ENCODE data around the gene MAPK8IP3.
A peak's percentile ranks its signal among the peaks of the same experiment; 100 is the strongest.

Gene MAPK8IP3

GRCh38 chr16:1762196-1762878 is 56.3 kb downstream of the MAPK8IP3 start:
- TF ChIP-seq EZH2phosphoT487 (IDR thresholded peaks at IDR 0.05; ENCODE audit: low read depth) = no peak
- no peak for TF ChIP-seq CTCF (IDR thresholded peaks at IDR 0.05; ENCODE audit: low read depth, low read length)
- H3K9me3 ChIP-seq (ENCODE audit: insufficient read depth, low read length) = no peaks in the 10 kb centered on the region
- H3K27ac ChIP-seq (ENCODE audit: low read length) = no peak overlapping the region
- H3K36me3 ChIP-seq (replicated peaks; ENCODE audit: low read depth, low read length) = peaks cover 2% of the 10 kb centered on the region
- H3K9ac ChIP-seq (ENCODE audit: low read length) = no peak overlapping the region
- H3K4me2 ChIP-seq (ENCODE audit: low read length) = no peak overlapping the region
- H4K20me1 ChIP-seq (ENCODE audit: insufficient read depth, low read length) = no peaks in the 10 kb centered on the region
- no peak overlapping the region for H3K4me3 ChIP-seq (ENCODE audit: low read length)
- no peaks in the 10 kb centered on the region for H3K27me3 ChIP-seq (ENCODE audit: low read depth, low read length)
- no peaks in the 10 kb centered on the region for H3K4me1 ChIP-seq (ENCODE audit: low read length)
- no peak overlapping the region for H2AFZ ChIP-seq (ENCODE audit: low read depth, low read length)
- no peaks in the 10 kb centered on the region for H3K79me2 ChIP-seq (ENCODE audit: low read length)

GRCh38 chr16:1762879-1763520 is 57.0 kb downstream of the MAPK8IP3 start:
- H3K9ac ChIP-seq (ENCODE audit: low read length) = no peak overlapping the region
- no peak overlapping the region for H3K4me3 ChIP-seq (ENCODE audit: low read length)

GRCh38 chr16:1763521-1764511 is 57.8 kb downstream of the MAPK8IP3 start:
- H3K27me3 ChIP-seq (ENCODE audit: low read depth, low read length) = no peaks in the 10 kb centered on the region
- H3K4me2 ChIP-seq (ENCODE audit: low read length) = no peak overlapping the region
- no peaks in the 10 kb centered on the region for H3K9me3 ChIP-seq (ENCODE audit: insufficient read depth, low read length)
- H4K20me1 ChIP-seq (ENCODE audit: insufficient read depth, low read length) = no peaks in the 10 kb centered on the region
- peak; percentile 18 for TF ChIP-seq CTCF (IDR thresholded peaks at IDR 0.05; ENCODE audit: low read depth, low read length)
- TF ChIP-seq EZH2phosphoT487 (IDR thresholded peaks at IDR 0.05; ENCODE audit: low read depth) = no peak
- no peak overlapping the region for H3K27ac ChIP-seq (ENCODE audit: low read length)
- H3K79me2 ChIP-seq (ENCODE audit: low read length) = no peaks in the 10 kb centered on the region
- peaks cover 2% of the 10 kb centered on the region for H3K36me3 ChIP-seq (replicated peaks; ENCODE audit: low read depth, low read length)
- H3K4me1 ChIP-seq (ENCODE audit: low read length) = no peaks in the 10 kb centered on the region
- H3K4me3 ChIP-seq (ENCODE audit: low read length) = no peak overlapping the region
- H3K9ac ChIP-seq (ENCODE audit: low read length) = no peak overlapping the region
- no peak overlapping the region for H2AFZ ChIP-seq (ENCODE audit: low read depth, low read length)

More at GRCh38 chr16:1762879-1763520, 57.0 kb downstream of the MAPK8IP3 start:
- Histone ChIP-seq H3K4me1 (ENCODE audit: low read length) (no peaks in the 10 kb centered on the region), H3K27me3 (ENCODE audit: low read depth, low read length) (no peaks in the 10 kb centered on the region), H3K9me3 (ENCODE audit: insufficient read depth, low read length) (no peaks in the 10 kb centered on the region), H2AFZ (ENCODE audit: low read depth, low read length) (no peak overlapping the region), H3K4me2 (ENCODE audit: low read length) (no peak overlapping the region), H3K79me2 (ENCODE audit: low read length) (no peaks in the 10 kb centered on the region), H4K20me1 (ENCODE audit: insufficient read depth, low read length) (no peaks in the 10 kb centered on the region), H3K36me3 (replicated peaks; ENCODE audit: low read depth, low read length) (peaks cover 2% of the 10 kb centered on the region), H3K27ac (ENCODE audit: low read length) (no peak overlapping the region)
- no peak for TF ChIP-seq CTCF (IDR thresholded peaks at IDR 0.05; ENCODE audit: low read depth, low read length)
- TF ChIP-seq EZH2phosphoT487 (IDR thresholded peaks at IDR 0.05; ENCODE audit: low read depth) = no peak

- Histone ChIP-seq H4K20me1 (ENCODE audit: insufficient read depth, low read length) (no peaks in the 10 kb centered on the region), H3K4me2 (ENCODE audit: low read length) (no peak overlapping the region), H3K36me3 (replicated peaks; ENCODE audit: low read depth, low read length) (peaks cover 3% of the 10 kb centered on the region)
These were observed 59.0 kb downstream of the MAPK8IP3 start for GRCh38 chr16:1764971-1765370.

More at GRCh38 chr16:1764971-1765370, 59.0 kb downstream of the MAPK8IP3 start:
- H3K9ac ChIP-seq (ENCODE audit: low read length) = no peak overlapping the region
- H3K4me3 ChIP-seq (ENCODE audit: low read length) = no peak overlapping the region
- no peak overlapping the region for H2AFZ ChIP-seq (ENCODE audit: low read depth, low read length)
- no peak overlapping the region for H3K27ac ChIP-seq (ENCODE audit: low read length)
- no peaks in the 10 kb centered on the region for H3K27me3 ChIP-seq (ENCODE audit: low read depth, low read length)
- H3K9me3 ChIP-seq (ENCODE audit: insufficient read depth, low read length) = no peaks in the 10 kb centered on the region
- no peaks in the 10 kb centered on the region for H3K4me1 ChIP-seq (ENCODE audit: low read length)
- TF ChIP-seq CTCF (IDR thresholded peaks at IDR 0.05; ENCODE audit: low read depth, low read length) = no peak
- TF ChIP-seq EZH2phosphoT487 (IDR thresholded peaks at IDR 0.05; ENCODE audit: low read depth) = no peak
- H3K79me2 ChIP-seq (ENCODE audit: low read length) = no peaks in the 10 kb centered on the region
